ENCODE measurements around the gene CEP44.
"Not testable (repeated sequence)": the region's sequence is repeated elsewhere in the genome, so short reads cannot be mapped to it uniquely, and the experiment has no call there.

Gene CEP44, protein sequence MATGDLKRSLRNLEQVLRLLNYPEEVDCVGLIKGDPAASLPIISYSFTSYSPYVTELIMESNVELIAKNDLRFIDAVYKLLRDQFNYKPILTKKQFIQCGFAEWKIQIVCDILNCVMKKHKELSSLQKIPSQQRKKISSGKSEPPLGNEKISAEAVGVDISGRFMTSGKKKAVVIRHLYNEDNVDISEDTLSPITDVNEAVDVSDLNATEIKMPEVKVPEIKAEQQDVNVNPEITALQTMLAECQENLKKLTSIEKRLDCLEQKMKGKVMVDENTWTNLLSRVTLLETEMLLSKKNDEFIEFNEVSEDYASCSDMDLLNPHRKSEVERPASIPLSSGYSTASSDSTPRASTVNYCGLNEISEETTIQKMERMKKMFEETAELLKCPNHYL

DNA sequence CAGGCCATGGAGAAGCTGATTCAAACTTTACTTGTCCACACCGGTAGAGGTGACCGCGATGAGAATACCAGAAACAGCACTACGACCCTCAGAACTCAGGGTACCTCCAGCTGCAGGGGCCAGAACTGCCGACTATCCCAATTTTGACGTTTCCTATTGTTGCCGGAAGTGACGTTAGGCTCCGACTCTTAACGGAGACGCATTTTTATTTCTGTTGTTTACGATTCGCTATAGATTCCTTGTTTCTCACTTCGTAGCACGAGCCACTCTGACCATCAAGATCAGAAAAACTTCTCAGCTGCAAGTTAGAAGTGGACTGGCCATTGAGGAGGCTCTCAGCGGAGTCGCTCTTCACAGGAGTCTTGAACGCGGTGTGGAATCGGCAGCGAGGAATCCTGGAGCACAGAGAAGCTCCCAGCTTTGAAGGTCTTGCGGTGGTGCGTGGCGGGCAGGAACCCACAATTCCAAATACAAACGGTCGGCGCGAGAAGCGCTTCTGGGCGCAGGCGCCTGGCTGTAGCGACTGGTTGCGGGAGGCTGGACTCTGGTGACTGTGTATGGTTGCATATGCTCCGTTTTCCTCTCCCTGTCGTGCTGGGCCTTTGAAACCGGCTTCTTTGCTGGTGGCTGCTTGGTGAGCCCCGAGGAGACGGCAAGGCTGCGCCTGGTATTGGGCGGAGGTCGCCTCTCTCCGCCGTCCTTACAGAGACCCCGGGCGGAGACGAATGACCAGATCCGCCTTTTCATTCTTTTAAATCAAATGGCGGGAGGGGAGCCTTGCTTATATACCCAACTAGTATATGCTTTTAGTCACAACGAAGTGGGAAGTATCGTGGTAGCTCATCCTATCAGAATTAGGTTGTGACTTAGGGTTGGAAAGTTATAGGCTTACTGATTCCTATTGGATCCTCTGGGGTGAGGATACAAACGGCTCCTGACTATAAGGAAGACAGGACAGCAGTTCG, at the start of gene CEP44, which contains the start of gene FBXO8:
TSS of gene CEP44 (plus strand) at position 405 of the 965 bp plus-strand sequence. CDS start 15,211 bp downstream, outside the sequence.
TSS of gene FBXO8 (minus strand) at position 161 of the 965 bp plus-strand sequence. CDS start 20,575 bp downstream, outside the sequence.
- peak in 57 of 58 donors; percentile 32 to 92 (median 76) for DNase-seq

DNA sequence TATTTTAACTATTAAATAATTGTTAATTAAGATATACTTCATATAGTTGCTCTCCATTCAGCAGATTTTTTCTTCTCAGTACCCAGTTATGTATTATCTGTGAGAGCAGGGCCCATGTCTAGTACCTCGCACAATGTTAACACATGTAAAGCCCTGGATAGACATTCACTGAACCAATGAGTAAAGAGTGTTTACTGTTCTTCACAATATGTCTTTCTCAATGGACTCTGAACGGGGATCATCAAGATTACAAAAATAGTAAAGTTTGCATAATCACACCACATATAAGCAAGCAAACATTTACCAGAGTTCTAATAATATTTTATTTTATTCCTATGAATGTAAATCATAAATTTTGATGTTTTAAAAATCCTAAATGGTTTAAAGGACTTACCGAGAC, 47.4 kb upstream of the CEP44 start:
- DNase-seq = no peak

DNA sequence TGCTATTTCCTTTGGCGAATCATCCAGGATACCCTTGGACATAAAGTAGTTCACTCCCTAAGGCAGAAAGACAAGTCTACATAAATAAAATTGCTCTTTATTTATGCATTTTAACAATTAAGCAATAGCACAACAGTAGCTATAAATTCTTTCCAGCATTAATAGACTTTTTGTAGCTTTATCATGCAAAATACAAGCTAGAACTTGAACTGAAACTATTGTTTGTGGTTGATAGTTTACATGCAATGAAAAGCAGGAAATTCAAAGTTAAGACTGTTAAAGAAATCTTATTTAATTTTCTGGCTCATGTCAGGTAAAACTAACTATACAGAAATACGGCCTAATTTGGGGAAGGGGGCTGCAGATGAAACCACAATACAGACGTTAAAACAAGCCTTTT, 42.5 kb upstream of the CEP44 start:
- no peak for DNase-seq

DNA sequence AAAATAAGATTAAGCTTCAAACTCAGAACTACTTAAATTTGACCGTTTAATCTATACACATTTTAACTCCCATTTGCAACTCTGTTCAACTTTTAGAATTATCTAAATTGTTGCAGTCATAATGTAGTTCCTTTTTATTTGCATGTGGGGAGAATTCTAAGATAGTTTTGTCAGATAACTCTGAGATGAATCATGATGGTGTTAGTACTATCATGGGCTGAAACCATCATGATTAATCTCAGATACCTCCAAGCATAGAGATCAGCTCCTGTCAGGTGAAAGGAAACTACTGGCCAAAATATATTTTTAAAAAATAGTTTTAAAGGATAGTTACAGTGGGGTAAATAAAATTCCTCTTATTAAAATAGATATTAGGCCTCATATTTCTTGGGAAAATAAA, 39.3 kb upstream of the CEP44 start:
- no peak for DNase-seq

DNA sequence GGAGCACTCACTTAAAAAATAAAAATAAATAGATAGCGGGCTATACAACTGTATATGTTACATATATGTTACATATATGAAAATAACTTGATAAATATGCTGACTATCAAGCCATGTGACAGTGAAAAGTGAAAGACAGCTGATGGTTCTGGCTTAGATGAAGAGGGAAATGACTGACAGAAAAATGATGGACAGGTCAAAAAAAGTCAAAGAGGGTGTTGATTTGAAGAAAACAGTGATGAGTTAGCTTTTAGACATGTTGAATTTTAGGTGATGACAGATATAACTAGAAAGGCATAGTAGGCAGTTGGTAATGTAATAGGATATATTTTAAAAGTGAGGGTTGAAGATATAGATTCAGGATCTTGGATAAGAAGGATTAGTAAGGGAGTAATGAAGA, 38.0 kb upstream of the CEP44 start:
- DNase-seq = no peak

DNA sequence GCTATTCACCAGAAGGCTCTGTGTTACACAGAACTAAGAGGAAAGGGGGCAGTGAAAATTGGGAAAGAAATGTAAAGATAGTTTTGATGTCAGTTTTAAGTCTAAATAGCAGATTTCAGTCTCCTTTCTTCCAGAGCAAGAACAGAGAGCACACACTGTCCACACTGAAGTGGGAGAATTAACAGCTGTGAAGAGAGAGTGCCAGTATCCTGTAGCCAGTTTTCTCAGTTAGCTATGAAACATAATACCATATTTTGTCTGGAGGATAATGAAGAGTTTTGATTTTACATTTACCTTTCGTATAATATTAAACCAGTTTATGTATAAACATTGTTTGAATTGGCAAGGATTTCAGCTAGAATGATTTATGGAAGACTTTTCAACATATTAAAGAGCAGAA, 35.3 kb upstream of the CEP44 start:
- no peak for DNase-seq

DNA sequence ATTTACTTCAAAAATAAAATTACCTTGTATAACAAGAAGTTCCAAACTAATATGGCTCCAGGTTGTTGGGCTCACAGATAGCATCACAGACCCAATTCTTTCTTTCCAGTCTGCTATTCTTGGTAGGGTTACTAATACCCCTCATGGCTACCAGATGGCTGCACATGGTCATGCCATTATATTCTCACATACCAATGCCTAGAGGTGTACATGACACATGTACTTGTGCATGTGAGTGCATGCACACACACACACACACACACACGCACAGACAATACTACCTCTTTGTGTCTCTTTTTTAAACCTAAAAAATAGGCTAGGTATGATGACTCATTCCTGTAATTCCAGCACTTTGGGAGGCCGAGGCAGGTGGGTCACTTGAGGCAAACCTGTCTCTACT, 31.3 kb upstream of the CEP44 start:
- no peak for DNase-seq

DNA sequence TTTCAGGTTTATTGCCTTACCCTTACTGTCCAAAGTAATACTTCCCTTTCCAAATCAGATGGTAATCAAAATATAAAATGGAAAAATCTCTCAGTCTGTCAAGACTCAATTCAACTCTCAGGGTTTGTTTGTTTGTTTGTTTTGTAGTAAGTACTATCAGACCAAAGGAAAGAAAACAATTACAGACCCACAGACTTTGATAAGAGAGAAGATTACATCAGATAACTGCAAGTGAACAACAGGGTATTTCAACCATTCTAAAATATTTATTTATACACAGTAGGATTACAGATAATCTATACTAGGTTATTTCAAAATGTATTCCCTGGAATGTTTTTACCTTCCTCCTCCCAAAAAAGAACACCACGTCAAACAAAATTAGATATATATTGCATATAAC, 29.1 kb upstream of the CEP44 start:
- no peak for DNase-seq

DNA sequence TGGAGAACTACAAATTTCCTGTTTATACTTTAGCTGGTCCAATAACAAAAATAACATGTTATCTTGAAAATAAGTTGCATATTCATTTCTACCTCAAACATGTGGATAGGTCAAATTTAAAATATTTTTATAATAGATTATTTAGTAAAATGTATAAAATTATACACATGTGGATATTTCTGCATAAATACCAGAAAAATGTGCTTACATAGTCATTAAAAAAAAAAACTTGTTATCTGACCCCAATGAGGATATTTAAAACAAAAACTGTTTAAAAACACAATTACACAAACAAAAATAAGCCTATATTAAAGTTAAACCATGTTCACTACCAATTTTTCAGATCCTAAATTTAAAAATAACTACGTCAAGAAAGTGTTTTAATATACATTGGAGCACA, 28.3 kb upstream of the CEP44 start:
- DNase-seq = no peak

DNA sequence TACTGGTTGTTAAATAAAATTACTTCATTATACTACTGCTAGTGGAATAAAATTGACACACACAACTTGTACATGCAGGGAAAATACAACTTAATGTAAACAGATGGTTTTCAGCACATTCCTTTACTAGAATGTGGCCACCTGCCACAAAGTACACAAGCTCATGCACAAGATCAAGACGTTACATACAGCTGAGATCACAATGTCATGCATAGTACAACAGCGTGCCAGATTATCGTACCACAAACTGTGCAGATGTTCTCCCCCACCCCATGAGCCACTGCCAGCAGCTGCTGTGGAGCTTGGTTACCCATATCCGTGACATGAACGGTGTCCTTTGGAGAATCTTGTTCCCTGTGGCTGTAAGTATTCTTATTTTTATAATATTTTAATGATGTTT, 27.9 kb upstream of the CEP44 start:
- DNase-seq = peak in 1 of 58 donors; percentile 2

DNA sequence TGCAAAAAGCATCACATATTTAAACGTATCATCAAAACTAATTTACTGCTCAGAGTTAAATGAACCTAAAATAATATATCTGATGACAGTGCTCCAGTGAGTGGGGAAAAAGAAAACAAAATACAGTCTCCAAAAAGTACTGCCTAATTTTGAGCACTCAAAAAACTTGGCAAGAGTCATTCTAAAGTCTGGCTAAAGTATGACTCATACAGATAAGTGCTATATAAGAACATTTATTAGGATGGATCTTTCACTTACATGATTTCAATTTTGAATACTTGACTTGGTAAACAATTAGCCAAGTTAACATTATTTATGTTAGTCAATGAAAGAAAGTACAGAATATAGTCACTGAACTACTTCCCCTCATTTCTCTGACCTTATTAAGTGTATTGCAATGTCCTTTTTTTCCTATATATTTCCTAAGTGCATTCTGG, 27.4 kb upstream of the CEP44 start:
- no peak for DNase-seq

DNA sequence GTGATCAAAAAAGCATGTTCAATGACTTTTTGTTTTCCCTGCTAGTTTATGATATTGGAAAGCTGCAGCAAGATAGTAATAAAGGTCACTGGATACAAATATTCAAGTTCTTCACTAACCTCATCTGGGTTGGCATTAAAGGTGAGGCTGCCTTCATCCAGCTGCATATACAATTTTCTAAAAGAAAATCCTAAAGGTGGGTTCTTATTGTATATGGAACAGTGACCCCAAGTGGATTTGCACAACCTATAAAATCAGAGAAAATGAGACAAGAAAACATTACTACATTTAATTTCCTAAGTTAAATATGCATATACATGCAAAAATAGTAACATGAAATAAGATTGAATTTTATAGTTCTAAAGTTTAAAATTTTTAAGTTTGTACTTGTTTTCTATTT, 24.1 kb upstream of the CEP44 start:
- no peak for DNase-seq

DNA sequence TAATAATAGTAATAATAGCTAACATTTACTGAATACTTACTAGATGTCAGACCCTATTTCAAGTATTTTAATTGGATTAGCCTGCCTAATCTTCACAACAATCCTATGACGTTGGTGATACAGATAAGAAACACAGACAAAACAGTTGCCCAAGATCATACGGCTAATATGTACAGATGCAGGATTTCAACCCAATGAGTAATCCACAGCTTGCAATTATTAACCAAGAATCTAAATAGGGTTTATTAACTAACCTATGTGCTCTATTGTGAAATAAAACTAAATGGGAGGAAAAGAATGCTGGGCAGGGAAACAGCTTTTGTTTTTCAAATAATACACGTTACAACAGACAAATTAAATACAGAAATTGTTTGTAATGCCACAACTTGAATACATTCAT, 23.6 kb upstream of the CEP44 start:
- DNase-seq = no peak

DNA sequence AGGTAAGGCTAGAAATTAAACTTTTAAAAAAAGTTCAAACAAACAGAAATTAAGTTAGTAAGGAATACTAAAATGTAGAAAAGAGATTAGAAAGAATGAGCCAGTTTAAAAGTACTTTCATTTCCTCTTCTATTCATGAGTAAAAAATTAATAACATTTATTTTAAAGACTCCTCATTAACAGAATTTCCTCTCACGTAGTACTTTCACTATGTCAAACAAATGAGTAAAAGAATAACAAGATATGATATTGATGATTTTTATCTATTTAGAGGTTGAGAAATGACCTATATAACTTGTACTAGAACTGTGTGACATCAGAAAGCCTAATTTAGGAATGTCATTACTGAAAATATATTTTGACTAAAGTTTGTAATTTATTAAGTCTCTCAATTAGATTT, 22.3 kb upstream of the CEP44 start:
- not testable (repeated sequence) for DNase-seq

DNA sequence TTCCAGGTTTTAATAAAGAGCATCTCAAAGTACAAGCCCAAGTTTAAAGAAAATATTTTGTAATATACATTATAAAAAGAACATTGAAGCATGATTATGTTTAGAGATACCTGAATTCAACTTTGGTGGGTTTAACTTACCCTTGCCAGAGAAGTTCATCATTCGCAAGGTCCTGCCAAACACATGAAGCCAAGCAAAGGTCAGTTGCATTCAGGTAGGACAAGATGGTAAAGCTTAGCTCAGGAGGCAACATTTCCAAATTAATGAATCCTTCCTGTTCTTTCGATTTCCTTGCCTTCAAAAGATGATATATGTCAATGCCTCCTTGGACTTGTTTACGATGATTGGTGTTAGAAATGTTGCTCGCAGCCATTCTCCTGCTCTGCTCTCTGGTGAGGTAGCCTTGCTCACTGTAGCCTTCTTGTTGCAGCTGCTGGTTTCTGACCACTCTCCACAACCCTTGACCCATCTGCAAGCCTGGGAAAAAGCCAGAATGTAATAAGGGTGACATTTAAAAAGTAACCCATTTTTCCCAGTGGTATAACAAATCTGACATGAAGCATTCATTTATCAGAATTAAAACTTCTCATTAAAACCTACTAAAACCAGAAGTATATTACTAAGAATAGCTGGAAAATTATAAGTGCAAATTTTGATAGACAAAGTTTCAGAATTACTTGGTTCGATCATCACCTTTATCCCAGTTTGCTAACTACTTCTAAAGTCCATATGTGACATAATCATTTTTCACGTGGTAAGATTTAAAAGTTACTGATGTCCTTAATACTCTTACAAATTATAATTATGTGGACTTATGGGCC, 20.9 kb upstream of the CEP44 start:
- no peak for DNase-seq

DNA sequence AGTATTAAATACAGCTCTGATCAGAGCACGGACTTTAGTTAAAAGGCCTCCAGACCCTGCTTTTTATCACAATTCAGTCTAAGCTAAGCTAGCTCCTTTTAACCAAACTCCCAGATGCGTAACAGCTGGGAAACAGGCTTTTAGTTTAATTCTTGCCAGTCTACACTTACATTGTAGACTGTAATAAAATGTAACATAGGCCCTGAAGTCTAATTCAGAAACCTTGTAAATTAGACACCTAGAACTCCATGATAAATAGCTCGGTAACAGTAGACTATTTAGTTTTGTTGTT, 20.3 kb upstream of the CEP44 start:
- DNase-seq = no peak

DNA sequence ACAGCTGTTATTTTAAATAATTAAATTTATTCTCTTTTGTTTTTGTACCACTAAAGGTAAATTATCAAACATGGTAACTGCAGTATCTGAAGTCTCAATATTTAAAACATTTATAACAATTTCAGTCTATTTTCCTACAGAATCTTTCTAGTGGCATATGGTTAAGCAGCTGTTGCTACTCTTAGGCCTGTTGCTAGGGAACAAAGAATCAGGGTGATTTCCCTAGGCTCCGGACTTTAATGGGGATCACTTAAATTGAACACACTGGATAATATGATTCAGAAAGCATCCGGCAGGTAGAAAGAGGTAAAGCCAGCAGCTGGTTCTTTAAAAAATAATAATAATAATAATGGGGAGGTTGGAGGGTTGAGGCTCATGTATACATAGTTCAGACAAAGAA, 17.8 kb upstream of the CEP44 start:
- DNase-seq = peak in 1 of 58 donors; percentile 5

DNA sequence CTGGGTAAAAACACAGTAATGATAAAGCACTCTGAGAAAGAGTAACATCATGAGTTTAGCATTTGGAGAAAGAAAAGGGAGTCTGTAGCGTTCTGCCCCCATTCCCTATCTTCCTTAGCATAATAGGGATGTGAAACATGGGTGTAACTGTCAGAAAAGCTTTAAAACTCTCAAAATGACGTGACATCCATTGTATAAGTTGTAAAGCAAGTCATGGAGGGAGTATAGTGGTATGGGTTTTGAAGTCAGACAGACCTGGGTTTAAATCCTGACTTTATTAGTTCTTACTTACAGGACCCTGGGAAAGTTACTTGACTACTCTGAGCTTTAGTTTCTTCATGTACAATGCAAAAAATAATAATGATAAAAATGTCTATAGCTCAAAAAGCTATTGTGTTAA, 17.3 kb upstream of the CEP44 start:
- no peak for DNase-seq

DNA sequence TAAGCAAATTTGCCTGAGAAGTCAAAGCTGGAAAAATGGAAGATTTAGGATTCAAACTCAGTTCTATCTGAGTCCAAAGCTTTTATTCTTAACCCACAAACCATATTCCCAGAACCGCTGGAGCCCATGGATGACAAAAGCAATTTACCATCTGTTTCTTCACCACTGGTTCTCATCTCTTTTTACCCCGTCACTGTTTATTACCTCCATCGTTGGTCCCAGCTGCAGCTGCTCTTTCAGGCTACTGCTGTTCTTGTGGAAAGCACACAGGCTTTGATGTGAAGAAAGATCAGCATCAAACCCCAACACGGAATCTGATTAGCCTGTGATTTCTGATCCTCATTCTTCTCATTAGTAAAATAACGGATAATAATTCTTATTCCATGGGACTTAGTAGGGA, 9.8 kb upstream of the CEP44 start:
- no peak for DNase-seq

DNA sequence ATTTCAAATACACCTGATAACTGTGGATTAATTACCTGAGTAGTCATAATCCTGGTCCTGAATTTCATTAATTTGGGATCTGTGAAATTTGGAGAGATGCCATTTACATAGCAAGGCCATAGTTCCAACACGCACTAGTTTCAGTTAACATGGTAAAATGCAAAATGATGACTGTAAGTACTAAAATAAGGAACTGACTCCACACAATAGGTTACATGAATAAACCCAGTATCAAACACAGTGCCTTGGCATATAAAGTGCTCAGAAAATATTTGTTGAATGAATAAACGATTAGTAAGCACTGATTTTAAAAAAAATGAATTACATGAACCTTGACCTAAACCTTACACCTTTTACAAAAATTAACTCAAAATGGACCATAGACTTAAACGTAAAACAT, 9.3 kb upstream of the CEP44 start:
- no peak for DNase-seq

DNA sequence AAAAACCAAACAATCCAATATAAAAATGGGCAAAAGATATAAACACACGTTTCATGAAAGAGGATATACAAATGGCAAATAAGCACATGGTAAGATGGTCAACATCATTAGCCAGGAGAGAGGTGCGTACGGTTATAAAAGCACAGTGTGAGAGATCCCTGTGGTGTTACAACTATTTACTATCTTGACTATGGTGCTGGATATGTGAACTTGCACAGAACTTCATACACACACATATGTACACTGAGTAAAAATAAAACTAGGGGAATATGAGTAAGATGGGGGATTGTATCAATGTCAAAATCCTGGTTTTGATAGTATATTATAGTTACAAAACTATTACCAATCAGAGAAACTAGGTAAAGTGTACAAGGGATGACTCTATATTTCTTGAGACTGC, 8.6 kb upstream of the CEP44 start:
- DNase-seq = no peak

DNA sequence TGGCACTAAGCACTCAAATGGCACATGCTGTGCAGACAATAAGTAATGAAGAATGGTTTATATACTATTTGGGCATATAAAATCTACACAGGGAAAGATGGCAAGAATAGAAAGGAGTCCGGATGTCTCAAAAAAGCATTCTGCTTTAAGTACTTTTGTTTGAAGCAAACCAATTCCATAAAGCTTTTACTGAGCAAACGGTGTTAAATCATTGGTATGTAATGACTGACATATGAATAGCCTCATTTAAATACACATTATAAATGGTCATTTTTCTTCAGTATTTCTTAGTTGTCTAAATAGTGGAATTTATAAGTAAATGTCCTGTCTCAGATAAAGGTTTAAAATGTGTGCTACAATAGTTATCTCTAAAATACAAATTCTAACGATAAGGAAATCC, 6.3 kb upstream of the CEP44 start:
- DNase-seq = no peak

Data from anterior cingulate cortex (tissue), 58 donors.